Gastroesophageal sphincter (tissue), 4 donors: Measurements from ENCODE around the gene ADAM10. TPM values are rescaled to one million over a fixed set of nuclear protein-coding genes. Genes with fewer than 3 reads are reported as not detected.

ENCODE experiments used
- ATAC-seq: fragments of 150-250 bp; one replicate; pipeline ENCODE4 v1.9.1; 2016; ENCODE audit warnings: mild to moderate bottlenecking, moderate library complexity
- H3K27ac ChIP-seq, 4 donors: fragments of 200-600 bp; sonication (generic) in 3 of 4; 1 replicate in 3 of 4; 2 replicates in 1 of 4; pipeline ENCODE4 v1.5.1; 2016 to 2019
- H3K27me3 ChIP-seq: fragments of 200-600 bp; sonication (generic); one replicate; pipeline ENCODE4 v1.5.1; 2019
- H3K36me3 ChIP-seq, 2 donors: fragments of 200-600 bp; sonication (generic); one replicate each; pipeline ENCODE4 v1.5.1; 2019; ENCODE audit warnings: control low read depth in 1 of 2
- H3K4me1 ChIP-seq, 3 donors: fragments of 200-600 bp; sonication (generic); 1 replicate in 2 of 3; 2 replicates in 1 of 3; pipeline ENCODE4 v1.5.1; 2016 to 2019; ENCODE audit warnings: control low read depth in 2 of 3
- H3K4me3 ChIP-seq, 2 donors: fragments of 200-600 bp; sonication (generic); one replicate each; pipeline ENCODE4 v1.5.1; 2019; ENCODE audit warnings: mild to moderate bottlenecking in 1 of 2, moderate library complexity in 1 of 2
- H3K9me3 ChIP-seq, 3 donors: fragments of 200-600 bp; sonication (generic); one replicate each; pipeline ENCODE4 v1.5.1; 2017 to 2019; ENCODE audit warnings: control low read depth in 2 of 3
- CTCF ChIP-seq, 4 experiments: fragments of 200-600 bp in 2 of 4; fragments of 450-650 bp in 2 of 4; sonication (generic) in 1 of 4; IDR thresholded peaks; one replicate each; pipeline ENCODE4 v1.5.1; 2017 to 2019; ENCODE audit warnings: antibody characterized with exemption in 4 of 4, mild to moderate bottlenecking in 2 of 4, moderate library complexity in 2 of 4
- EP300 ChIP-seq: sonication (generic); formaldehyde crosslinking; IDR thresholded peaks from one replicate; pipeline ENCODE4 v1.6.1; 2017; ENCODE audit warnings: antibody characterized with exemption, mild to moderate bottlenecking
- POLR2A ChIP-seq, 2 donors: fragments of 450-650 bp; IDR thresholded peaks; one replicate each; pipeline ENCODE4 v1.6.1; 2017; ENCODE audit warnings: antibody characterized with exemption in 2 of 2, mild to moderate bottlenecking in 2 of 2, moderate library complexity in 1 of 2
- POLR2AphosphoS5 ChIP-seq: sonication (generic); formaldehyde crosslinking; IDR thresholded peaks from one replicate; pipeline ENCODE4 v1.6.1; 2017; ENCODE audit warnings: antibody characterized with exemption
- WGBS, 2 donors: methylation state at CpG; one replicate each; pipeline ENCODE4 v1.1.5; 2018; ENCODE audit warnings: low coverage in 1 of 2; 5-methylcytosine and 5-hydroxymethylcytosine counted together
- total RNA-seq, 4 donors: library from RNA; depleted of rRNA; stranded (reverse); fragments of >200 nt; gene quantifications; one replicate each; pipeline ENCODE4 v1.1.0, GENCODE V29; 2016

The ADAM10 gene
- total RNA-seq, 4 donors from 2014 or later = 59.5 to 69.1 (median 62.3) TPM

- H3K9me3 ChIP-seq = no peaks in the 10 kb centered on the region
- H3K27me3 ChIP-seq = no peaks in the 10 kb centered on the region
- peaks cover 0 to 15% (median 0%) of the 10 kb centered on the region in 3 donors for H3K4me1 ChIP-seq
- TF ChIP-seq POLR2AphosphoS5 (no peak), EP300 (no peak), CTCF (IDR thresholded peaks at IDR 0.05) (no peak), POLR2A (IDR thresholded peaks at IDR 0.05) (no peak)
- no peak for ATAC-seq
- no peak overlapping the region for H3K27ac ChIP-seq
- no peak overlapping the region for H3K4me3 ChIP-seq
- H3K36me3 ChIP-seq = peaks cover 0 to 31% of the 10 kb centered on the region in 2 donors
- 83 to 100% methylated on average over 2 of the region's 2 CpGs for WGBS, 2 donors
Observed at GRCh38 chr15:58717357-58717756, 32.1 kb downstream of the ADAM10 start.

- peaks cover 0 to 32% of the 10 kb centered on the region in 2 donors for H3K36me3 ChIP-seq
- ATAC-seq = no peak
Observed at GRCh38 chr15:58716027-58716426, 33.5 kb downstream of the ADAM10 start.

GRCh38 chr15:58715266-58715917 is 34.1 kb downstream of the ADAM10 start:
- no peak overlapping the region for H3K27ac ChIP-seq
- no peaks in the 10 kb centered on the region for H3K4me1 ChIP-seq
- peaks cover 0 to 32% of the 10 kb centered on the region in 2 donors for H3K36me3 ChIP-seq
- H3K9me3 ChIP-seq = no peaks in the 10 kb centered on the region
- no peak for ATAC-seq
- WGBS, 2 donors = 93 to 100% methylated on average over 1 to 3 of the region's 3 CpGs
- H3K27me3 ChIP-seq = no peaks in the 10 kb centered on the region
- H3K4me3 ChIP-seq = no peak overlapping the region
- no peak for TF ChIP-seq POLR2AphosphoS5
- no peak for TF ChIP-seq EP300
- no peak for TF ChIP-seq CTCF (IDR thresholded peaks at IDR 0.05)
- no peak for TF ChIP-seq POLR2A (IDR thresholded peaks at IDR 0.05)

More at GRCh38 chr15:58716027-58716426, 33.5 kb downstream of the ADAM10 start:
- H3K9me3 ChIP-seq = no peaks in the 10 kb centered on the region
- TF ChIP-seq CTCF (IDR thresholded peaks at IDR 0.05) (no peak), POLR2A (IDR thresholded peaks at IDR 0.05) (no peak), EP300 (no peak), POLR2AphosphoS5 (no peak)
- no peak overlapping the region for H3K4me3 ChIP-seq
- no peak overlapping the region for H3K27ac ChIP-seq
- H3K27me3 ChIP-seq = no peaks in the 10 kb centered on the region
- peaks cover 0 to 6% (median 0%) of the 10 kb centered on the region in 3 donors for H3K4me1 ChIP-seq
- 82 to 92% methylated on average over 4 of the region's 4 CpGs for WGBS, 2 donors

DNA sequence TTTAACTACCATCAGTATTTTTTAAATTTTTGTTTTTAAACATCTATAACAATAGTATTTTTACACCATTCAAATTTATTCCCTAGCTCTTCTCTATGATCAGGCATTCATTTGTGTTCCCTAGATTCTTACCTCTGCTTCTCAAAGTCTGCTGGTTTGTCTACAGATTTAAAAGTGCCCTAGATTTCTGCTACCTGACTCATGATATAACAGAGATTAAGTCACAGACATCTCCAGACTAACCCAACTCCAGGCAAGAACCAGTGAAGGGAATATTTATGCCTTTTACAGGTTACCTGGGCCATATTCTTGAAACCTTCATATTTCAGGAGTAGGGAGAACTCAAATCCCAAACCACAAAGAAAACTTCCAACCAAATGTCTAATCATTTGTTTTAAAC is 38.8 kb downstream of the ADAM10 start:
- no peak overlapping the region for H3K27ac ChIP-seq
- ATAC-seq = no peak
- no peaks in the 10 kb centered on the region for H3K4me1 ChIP-seq
- H3K4me3 ChIP-seq = no peak overlapping the region
- H3K9me3 ChIP-seq = no peaks in the 10 kb centered on the region
- TF ChIP-seq CTCF (IDR thresholded peaks at IDR 0.05) = no peak
- TF ChIP-seq EP300 = no peak
- no peak for TF ChIP-seq POLR2AphosphoS5
- no peak for TF ChIP-seq POLR2A (IDR thresholded peaks at IDR 0.05)
- H3K27me3 ChIP-seq = no peaks in the 10 kb centered on the region
- peaks cover 0 to 19% of the 10 kb centered on the region in 2 donors for H3K36me3 ChIP-seq

- H3K27me3 ChIP-seq = no peaks in the 10 kb centered on the region
- 90 to 100% methylated on average over 1 to 4 of the region's 4 CpGs for WGBS, 2 donors
Observed at GRCh38 chr15:58707397-58707796, 42.1 kb downstream of the ADAM10 start.

More at GRCh38 chr15:58707397-58707796, 42.1 kb downstream of the ADAM10 start:
- no peaks in the 10 kb centered on the region for H3K4me1 ChIP-seq
- peaks cover 0 to 2% of the 10 kb centered on the region in 2 donors for H3K36me3 ChIP-seq
- H3K27ac ChIP-seq = no peak overlapping the region
- no peaks in the 10 kb centered on the region for H3K9me3 ChIP-seq
- TF ChIP-seq CTCF (IDR thresholded peaks at IDR 0.05) (no peak), POLR2A (IDR thresholded peaks at IDR 0.05) (no peak), POLR2AphosphoS5 (no peak), EP300 (no peak)
- no peak for ATAC-seq
- H3K4me3 ChIP-seq = no peak overlapping the region
